Neural cell (in vitro differentiated cells): ENCODE results near the gene GCNT3.

Experiments
- CTCF ChIP-seq: fragments of 450-650 bp; IDR thresholded peaks from 2 replicates; pipeline ENCODE4 v1.5.1; 2014; ENCODE audit warnings: antibody characterized with exemption, mild to moderate bottlenecking, moderate library complexity; ENCODE audit not compliant: poor library complexity, severe bottlenecking
- EP300 ChIP-seq: fragments of 450-650 bp; conservative IDR thresholded peaks from 2 replicates; pipeline ENCODE4 v1.6.1; 2014; ENCODE audit warnings: antibody characterized with exemption, mild to moderate bottlenecking, moderate library complexity; ENCODE audit not compliant: poor library complexity, severe bottlenecking
- POLR2AphosphoS5 ChIP-seq: IDR thresholded peaks from 2 replicates; pipeline ENCODE4 v1.6.1; 2012

- TF ChIP-seq EP300, result no peak
- TF ChIP-seq CTCF, result no peak
- TF ChIP-seq POLR2AphosphoS5, result no peak
Observed at GRCh38 chr15:59595434-59595915, 16.1 kb upstream of the GCNT3 start.
